GM12864 (cell line): Measurements from ENCODE around the gene GON4L.

Source experiments
- DNase-seq: peaks from one replicate; pipeline ENCODE4 v3.0.0-alpha.2; 2011; ENCODE audit warnings: low read depth
- H3K4me3 ChIP-seq: 2 replicates; pipeline ENCODE4 v1.5.1; 2011; ENCODE audit warnings: mild to moderate bottlenecking, low read depth, low read length, control low read depth
- CTCF ChIP-seq: IDR thresholded peaks from 2 replicates; pipeline ENCODE4 v1.5.1; 2011; ENCODE audit warnings: low read depth, mild to moderate bottlenecking, moderate library complexity, low read length, control low read depth, inconsistent platforms; ENCODE audit errors: missing control alignments

The GON4L gene

GRCh38 chr1:155884982-155885381 is 28.0 kb upstream of the GON4L start:
- TF ChIP-seq CTCF, result no peak
- no peak for DNase-seq

GRCh38 chr1:155884031-155884960 is 27.3 kb upstream of the GON4L start:
- no peak for DNase-seq
- no peak overlapping the region for H3K4me3 ChIP-seq
- no peak for TF ChIP-seq CTCF

More at GRCh38 chr1:155884982-155885381, 28.0 kb upstream of the GON4L start:
- no peak overlapping the region for H3K4me3 ChIP-seq

GRCh38 chr1:155882766-155883165 is 25.8 kb upstream of the GON4L start:
- TF ChIP-seq CTCF, result no peak
- no peak for DNase-seq
- no peak overlapping the region for H3K4me3 ChIP-seq

GRCh38 chr1:155882235-155882634 is 25.2 kb upstream of the GON4L start:
- TF ChIP-seq CTCF, result no peak
- DNase-seq, result peak; percentile 27

GRCh38 chr1:155880950-155881349 is 23.9 kb upstream of the GON4L start:
- DNase-seq, result no peak
- no peak overlapping the region for H3K4me3 ChIP-seq
- no peak for TF ChIP-seq CTCF

More at GRCh38 chr1:155882235-155882634, 25.2 kb upstream of the GON4L start:
- H3K4me3 ChIP-seq, result no peak overlapping the region

- DNase-seq, result no peak
- no peak for TF ChIP-seq CTCF
- no peak overlapping the region for H3K4me3 ChIP-seq
These were observed 23.2 kb upstream of the GON4L start for GRCh38 chr1:155880251-155880650.
